Mesothelial cell of epicardium (in vitro differentiated cells): ENCODE measurements around the gene PCDHGC5. TPM values are rescaled to one million over a fixed set of nuclear protein-coding genes. Genes with fewer than 3 reads are reported as not detected.

Source experiments
- DNase-seq, 2 experiments: peaks; one replicate each; pipeline ENCODE4 v3.0.0; 2021; ENCODE audit warnings: low spot score in 2 of 2; ENCODE audit not compliant: unreplicated experiment in 2 of 2
- H3K27ac Mint-ChIP-seq: 2 replicates; pipeline ENCODE4 v1.8.0; 2021; ENCODE audit warnings: mixed read lengths
- H3K27me3 Mint-ChIP-seq: 2 replicates; pipeline ENCODE4 v1.8.0; 2021; ENCODE audit warnings: low read depth, mixed read lengths
- H3K36me3 Mint-ChIP-seq: 2 replicates; pipeline ENCODE4 v1.8.0; 2021; ENCODE audit warnings: mixed read lengths
- H3K4me1 Mint-ChIP-seq: 2 replicates; pipeline ENCODE4 v1.8.0; 2021; ENCODE audit warnings: mixed read lengths
- H3K4me3 Mint-ChIP-seq: 2 replicates; pipeline ENCODE4 v1.8.0; 2021; ENCODE audit warnings: mild to moderate bottlenecking, moderate library complexity, mixed read lengths
- H3K9me3 Mint-ChIP-seq: 2 replicates; pipeline ENCODE4 v1.8.0; 2021; ENCODE audit warnings: mixed read lengths
- CTCF ChIP-seq: fragments of 200-600 bp; sonication (generic); IDR thresholded peaks from one replicate; pipeline ENCODE4 v1.5.0; 2021; ENCODE audit warnings: antibody characterized with exemption; ENCODE audit not compliant: unreplicated experiment
- total RNA-seq: library from RNA; stranded (reverse); gene quantifications from 3 replicates; pipeline ENCODE4 v1.2.1, GENCODE V29; 2021

PCDHGC5 gene
- total RNA-seq, 1 donor from 2014 or later, result 3.5 TPM

GRCh38 chr5:141518618-141519015, 29.7 kb downstream of the PCDHGC5 start:
- H3K4me3 Mint-ChIP-seq, result no peak overlapping the region
- peaks cover 15% of the 10 kb centered on the region for H3K36me3 Mint-ChIP-seq
- H3K9me3 Mint-ChIP-seq, result no peaks in the 10 kb centered on the region
- H3K27ac Mint-ChIP-seq, result no peak overlapping the region
- no peak for DNase-seq
- no peak for TF ChIP-seq CTCF
- peaks cover 44% of the 10 kb centered on the region for H3K4me1 Mint-ChIP-seq
- H3K27me3 Mint-ChIP-seq, result no peaks in the 10 kb centered on the region

- no peak for TF ChIP-seq CTCF
- no peaks in the 10 kb centered on the region for H3K27me3 Mint-ChIP-seq
- peaks cover 15% of the 10 kb centered on the region for H3K36me3 Mint-ChIP-seq
- DNase-seq, result no peak
- no peak overlapping the region for H3K4me3 Mint-ChIP-seq
- H3K9me3 Mint-ChIP-seq, result no peaks in the 10 kb centered on the region
- H3K27ac Mint-ChIP-seq, result peak overlapping the region; percentile 47
- peaks cover 41% of the 10 kb centered on the region for H3K4me1 Mint-ChIP-seq
These were observed 31.0 kb downstream of the PCDHGC5 start for GRCh38 chr5:141519605-141520565.

GRCh38 chr5:141521244-141521781, 32.4 kb downstream of the PCDHGC5 start:
- DNase-seq, result no peak
- H3K36me3 Mint-ChIP-seq, result peaks cover 15% of the 10 kb centered on the region
- TF ChIP-seq CTCF, result no peak
- no peaks in the 10 kb centered on the region for H3K9me3 Mint-ChIP-seq
- H3K4me3 Mint-ChIP-seq, result no peak overlapping the region
- H3K27ac Mint-ChIP-seq, result peak overlapping the region; percentile 88
- H3K4me1 Mint-ChIP-seq, result peaks cover 46% of the 10 kb centered on the region
- no peaks in the 10 kb centered on the region for H3K27me3 Mint-ChIP-seq

GRCh38 chr5:141522301-141522700, 33.4 kb downstream of the PCDHGC5 start:
- Mint-ChIP-seq H3K4me1 (peaks cover 42% of the 10 kb centered on the region), H3K27ac (peak overlapping the region; percentile 88), H3K4me3 (no peak overlapping the region), H3K36me3 (peaks cover 17% of the 10 kb centered on the region), H3K9me3 (no peaks in the 10 kb centered on the region), H3K27me3 (no peaks in the 10 kb centered on the region)
- TF ChIP-seq CTCF, result no peak
- no peak for DNase-seq

GRCh38 chr5:141523991-141524390, 35.1 kb downstream of the PCDHGC5 start:
- H3K36me3 Mint-ChIP-seq, result peaks cover 22% of the 10 kb centered on the region
- no peaks in the 10 kb centered on the region for H3K9me3 Mint-ChIP-seq
- peaks cover 47% of the 10 kb centered on the region for H3K4me1 Mint-ChIP-seq
- TF ChIP-seq CTCF, result no peak
- peak overlapping the region; percentile 99 for H3K27ac Mint-ChIP-seq
- DNase-seq, result no peak
- H3K27me3 Mint-ChIP-seq, result no peaks in the 10 kb centered on the region
- H3K4me3 Mint-ChIP-seq, result no peak overlapping the region
